Measurements from ENCODE around the gene GOLPH3L.
"Not testable (repeated sequence)": the region's sequence is repeated elsewhere in the genome, so short reads cannot be mapped to it uniquely, and the experiment has no call there.

GOLPH3L gene

GRCh38 chr1:150657064-150657463 lies 39.9 kb downstream of the GOLPH3L start:
- not testable (repeated sequence) for DNase-seq

GRCh38 chr1:150654635-150655034 lies 42.3 kb downstream of the GOLPH3L start:
- DNase-seq, result not testable (repeated sequence)

- DNase-seq, result no peak
These were observed 46.8 kb downstream of the GOLPH3L start for GRCh38 chr1:150650193-150650592.

- DNase-seq, result no peak
These were observed 47.4 kb downstream of the GOLPH3L start for GRCh38 chr1:150649441-150650075.

- DNase-seq, result no peak
These were observed 54.7 kb downstream of the GOLPH3L start for GRCh38 chr1:150642296-150642695.

GRCh38 chr1:150641126-150641815 lies 55.7 kb downstream of the GOLPH3L start:
- DNase-seq, result not testable (repeated sequence)

- DNase-seq, result not testable (repeated sequence)
These were observed 58.5 kb downstream of the GOLPH3L start for GRCh38 chr1:150638430-150638829.

GRCh38 chr1:150634839-150635622 lies 61.9 kb downstream of the GOLPH3L start:
- not testable (repeated sequence) for DNase-seq

- peak; percentile 93 to 99 (median 95) for DNase-seq
These were observed 67.6 kb downstream of the GOLPH3L start, which contains the start of gene ENSA for GRCh38 chr1:150629115-150629928. Gene ENSA, minus strand, starts transcription at chr1:150629612. Its CDS starts 142 bp downstream, at chr1:150629470.

- no peak for DNase-seq
These were observed 68.2 kb downstream of the GOLPH3L start for GRCh38 chr1:150628766-150629114.

- DNase-seq, result no peak
These were observed 69.0 kb downstream of the GOLPH3L start for GRCh38 chr1:150627826-150628410.

- DNase-seq, result no peak
These were observed 70.8 kb downstream of the GOLPH3L start for GRCh38 chr1:150626150-150626549.

- DNase-seq, result not testable (repeated sequence)
These were observed 72.4 kb downstream of the GOLPH3L start for GRCh38 chr1:150624546-150624945.

GRCh38 chr1:150624134-150624533 lies 72.8 kb downstream of the GOLPH3L start:
- not testable (repeated sequence) for DNase-seq

GRCh38 chr1:150622303-150622975 lies 74.5 kb downstream of the GOLPH3L start:
- no peak for DNase-seq

- DNase-seq, result peak in 4 of 5 donors; percentile 40 to 68 (median 46)
These were observed 75.3 kb downstream of the GOLPH3L start for GRCh38 chr1:150621497-150622302.

- no peak for DNase-seq
These were observed 76.0 kb downstream of the GOLPH3L start for GRCh38 chr1:150620919-150621318.

- peak in 1 of 5 donors; percentile 25 for DNase-seq
These were observed 77.1 kb downstream of the GOLPH3L start for GRCh38 chr1:150619576-150620509.

Measured in T-helper 1 cell (primary cell).